ENCODE results near the gene UBE2O. TPM values are rescaled to one million over a fixed set of nuclear protein-coding genes. Genes with fewer than 3 reads are reported as not detected.

The UBE2O gene
- total RNA-seq, 1 donor from 2014 or later, result 30.3 TPM

DNA sequence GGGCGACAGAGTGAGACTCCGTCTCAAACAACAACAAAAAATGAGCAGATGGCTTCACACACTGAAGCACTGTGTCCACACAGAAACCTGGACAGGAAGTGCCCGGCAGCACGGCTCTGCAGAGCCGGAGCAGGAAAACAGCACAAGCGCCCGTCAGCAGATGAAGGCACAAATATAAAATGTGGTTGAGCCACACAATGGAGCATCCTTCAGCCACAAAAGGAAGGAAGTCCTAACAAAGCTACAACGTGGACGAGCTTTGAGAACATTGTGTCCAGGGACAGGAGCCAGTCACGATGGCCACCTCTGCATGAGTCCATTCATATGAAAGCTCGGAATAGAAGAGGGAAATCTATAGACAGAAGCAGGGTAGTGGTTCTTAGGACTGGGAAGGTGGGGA is 32.6 kb upstream of the UBE2O start:
- no peak for DNase-seq (ENCODE audit: low spot score)

DNA sequence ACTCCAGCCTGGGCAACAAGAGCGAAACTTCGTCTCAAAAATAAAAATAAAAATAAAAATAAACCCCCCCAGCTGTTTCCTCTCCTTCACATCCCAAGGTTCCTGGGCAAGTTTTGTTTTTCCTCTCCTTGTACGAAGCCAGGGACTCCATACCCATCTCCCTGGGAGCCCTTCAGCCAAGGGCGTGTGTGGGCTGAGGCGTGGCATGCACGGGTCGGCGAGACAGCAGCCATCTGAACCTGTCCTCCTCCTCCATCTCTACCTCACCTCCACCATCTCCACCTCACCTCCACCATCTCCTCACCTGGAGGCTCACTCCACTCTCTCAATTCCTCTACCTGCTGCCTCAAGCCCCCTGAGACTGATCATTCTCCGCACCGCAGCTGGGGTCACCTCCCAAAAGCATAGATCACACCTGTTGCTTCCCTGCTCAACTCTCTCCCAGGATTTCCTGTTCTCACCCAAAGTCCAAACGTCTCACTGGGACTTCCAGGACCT is 31.3 kb upstream of the UBE2O start:
- DNase-seq (ENCODE audit: low spot score), result no peak

DNA sequence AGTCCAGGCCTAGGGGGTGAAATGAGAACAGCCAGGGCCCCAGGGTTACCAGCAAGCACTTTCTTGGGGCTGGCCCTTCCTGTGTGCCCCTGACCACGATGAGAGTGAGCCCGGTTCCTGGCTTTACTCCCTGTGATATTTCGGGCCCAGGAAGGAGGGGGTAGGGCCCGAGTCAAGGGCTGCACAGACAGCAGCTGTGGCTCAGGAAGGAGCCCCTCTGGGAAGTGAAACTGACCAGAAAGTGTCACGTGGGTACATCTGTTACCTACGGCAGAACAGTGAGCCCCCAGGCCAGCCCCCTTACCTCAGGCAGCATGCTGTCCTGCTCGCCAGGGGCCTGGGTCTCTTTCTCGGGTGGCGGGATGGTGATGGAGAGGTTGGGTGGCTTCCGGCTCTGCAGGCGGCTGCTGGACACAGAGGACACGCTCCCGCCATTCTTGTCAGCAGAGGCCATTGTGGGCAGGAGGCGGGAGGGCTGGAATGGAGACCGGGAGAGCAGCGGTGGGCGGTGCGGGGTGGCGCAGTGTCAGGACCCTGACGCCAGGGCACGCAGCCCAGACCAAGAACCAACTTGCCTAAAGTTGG is 28.2 kb upstream of the UBE2O start:
- no peak for DNase-seq (ENCODE audit: low spot score)

DNA sequence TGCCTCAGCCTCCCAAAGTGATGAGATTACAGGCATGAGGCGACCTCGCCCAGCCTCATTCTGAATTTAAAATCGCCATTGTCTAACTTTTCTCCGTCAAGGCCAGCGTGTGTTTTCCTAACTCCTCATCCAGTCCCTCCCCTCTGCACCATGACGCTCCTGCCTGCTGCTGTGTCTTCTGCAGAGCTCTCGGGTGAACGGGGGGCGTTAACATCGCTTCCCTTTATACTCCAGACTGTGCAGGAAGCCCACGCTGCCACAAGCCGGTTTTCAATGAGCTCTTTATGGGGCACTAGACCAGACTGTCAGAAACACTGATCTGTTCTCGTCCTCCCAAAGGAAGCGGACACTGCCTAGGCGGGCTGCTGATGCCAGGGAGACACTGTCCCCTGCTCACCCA is 27.7 kb upstream of the UBE2O start:
- DNase-seq (ENCODE audit: low spot score), result no peak

DNA sequence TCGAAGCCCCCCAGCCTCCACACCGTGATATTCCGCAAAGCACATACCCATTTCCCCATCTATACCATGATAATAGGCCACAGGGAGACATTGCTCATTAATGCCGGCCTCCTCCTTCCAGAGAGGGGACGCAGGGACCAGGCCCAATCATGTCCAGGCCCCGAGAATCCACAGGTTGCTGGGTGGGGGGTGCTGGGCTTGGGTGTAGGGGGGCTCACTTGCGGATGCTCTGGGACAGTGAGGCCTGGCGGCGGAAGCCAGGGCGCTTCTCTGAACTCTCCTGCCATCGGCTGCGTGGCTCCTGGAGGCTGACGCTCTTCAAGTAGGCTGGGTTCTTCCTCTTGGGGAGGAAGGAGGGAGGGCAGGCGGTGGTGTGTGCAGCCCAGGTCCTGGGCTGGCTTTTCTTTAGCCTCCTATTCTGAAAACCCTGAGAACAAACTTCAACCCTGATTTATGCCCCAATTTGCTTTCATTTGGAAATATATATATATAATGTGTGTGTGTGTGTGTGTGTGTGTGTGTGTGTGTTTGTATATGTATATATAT is 26.6 kb upstream of the UBE2O start:
- DNase-seq (ENCODE audit: low spot score), result no peak

DNA sequence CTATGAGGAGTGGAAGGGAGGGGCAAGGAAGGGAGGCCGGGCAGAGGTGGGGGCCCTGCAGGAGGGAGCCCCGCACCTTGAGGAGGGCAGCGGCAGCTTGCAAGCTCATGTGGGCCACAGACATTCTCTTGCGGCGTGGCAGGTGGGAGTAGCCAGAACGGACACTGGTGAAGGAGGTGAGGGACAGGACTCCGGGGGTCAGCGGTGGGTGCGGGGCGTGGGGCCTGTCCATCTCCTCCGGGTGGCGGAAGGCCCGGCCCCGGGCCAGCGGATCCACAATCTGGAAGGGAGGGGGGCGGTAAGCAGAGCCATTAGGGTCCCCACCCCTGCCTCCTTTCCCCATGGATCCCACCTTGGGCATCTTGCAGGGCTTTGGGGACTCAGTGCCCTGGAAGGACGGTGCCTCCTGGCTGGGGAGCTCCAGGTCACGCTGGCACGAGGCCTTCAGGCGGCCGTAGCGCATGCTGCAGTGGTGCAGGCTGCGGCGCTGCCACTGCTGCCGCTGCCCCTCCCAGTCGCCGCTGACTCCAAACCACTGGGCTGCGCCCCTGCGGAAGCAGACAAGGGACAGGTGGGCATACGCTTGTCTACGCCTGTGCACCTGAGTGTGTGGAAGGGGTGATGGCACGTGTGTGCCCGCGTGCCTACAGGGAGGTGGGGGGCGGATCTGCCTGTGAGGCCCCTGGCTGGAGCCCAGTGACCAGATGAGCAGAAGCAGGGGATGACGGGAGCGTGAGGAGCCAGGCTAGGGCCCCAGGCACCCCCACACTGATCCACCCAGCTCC is 26.0 kb upstream of the UBE2O start:
- DNase-seq (ENCODE audit: low spot score), result no peak

DNA sequence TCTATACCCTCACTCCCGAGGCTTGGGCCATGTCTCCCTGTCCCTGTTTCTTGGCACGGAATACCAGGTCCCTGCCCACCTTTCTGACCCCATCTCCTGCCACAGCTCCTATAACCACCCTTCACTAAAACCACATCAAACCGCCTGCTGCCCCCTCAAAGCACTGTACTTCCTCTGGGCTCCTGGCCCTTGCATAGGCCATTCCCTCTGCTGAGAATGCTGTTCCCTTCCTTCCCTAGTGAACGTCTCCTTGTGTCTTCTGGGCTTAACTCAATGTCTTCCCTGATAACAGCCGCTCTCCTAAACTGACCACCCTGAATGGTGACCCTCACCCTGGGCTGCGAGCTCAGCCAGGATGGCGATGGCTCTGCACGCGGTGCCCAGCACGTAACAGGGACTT is 25.1 kb upstream of the UBE2O start:
- no peak for DNase-seq (ENCODE audit: low spot score)

DNA sequence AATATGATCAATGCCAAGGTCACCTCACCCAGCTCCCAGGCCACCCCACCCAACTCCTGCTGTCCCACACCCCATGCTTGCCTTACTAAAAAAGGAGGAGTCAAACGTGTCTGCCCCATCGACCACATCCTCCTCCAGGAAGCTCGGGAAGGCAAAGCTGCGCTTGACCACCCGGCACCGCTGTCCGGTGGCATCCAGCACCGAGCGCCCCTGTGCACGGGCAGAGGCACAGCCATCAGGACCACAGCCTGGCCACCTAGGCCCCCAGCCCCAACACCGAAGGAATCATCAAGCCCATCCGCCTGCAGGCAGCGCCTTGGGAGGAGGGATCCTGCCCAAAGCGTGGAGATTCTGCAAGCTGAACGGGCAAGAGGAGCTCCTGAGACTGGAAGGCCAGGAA is 24.6 kb upstream of the UBE2O start:
- DNase-seq (ENCODE audit: low spot score), result no peak

DNA sequence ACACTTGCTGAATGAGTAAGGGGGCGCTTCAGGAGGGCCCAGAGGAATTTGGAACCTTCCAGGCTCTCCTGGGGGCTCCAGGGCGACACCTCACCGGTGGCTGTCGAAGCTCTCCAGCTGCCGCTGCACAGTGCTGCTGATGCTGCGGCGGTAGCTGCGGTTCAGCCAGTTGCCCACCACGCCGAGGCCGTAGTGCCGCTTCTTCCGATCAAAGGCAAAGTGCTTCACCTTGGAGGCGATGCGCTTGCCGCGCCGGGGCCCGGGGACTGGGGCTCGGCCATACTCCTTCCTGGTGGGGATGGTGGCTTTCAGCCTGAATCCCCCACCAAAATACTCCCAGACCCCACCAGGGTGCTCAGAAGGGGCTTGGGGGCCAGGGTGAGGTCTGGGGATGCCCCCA is 23.8 kb upstream of the UBE2O start:
- no peak for DNase-seq (ENCODE audit: low spot score)

DNA sequence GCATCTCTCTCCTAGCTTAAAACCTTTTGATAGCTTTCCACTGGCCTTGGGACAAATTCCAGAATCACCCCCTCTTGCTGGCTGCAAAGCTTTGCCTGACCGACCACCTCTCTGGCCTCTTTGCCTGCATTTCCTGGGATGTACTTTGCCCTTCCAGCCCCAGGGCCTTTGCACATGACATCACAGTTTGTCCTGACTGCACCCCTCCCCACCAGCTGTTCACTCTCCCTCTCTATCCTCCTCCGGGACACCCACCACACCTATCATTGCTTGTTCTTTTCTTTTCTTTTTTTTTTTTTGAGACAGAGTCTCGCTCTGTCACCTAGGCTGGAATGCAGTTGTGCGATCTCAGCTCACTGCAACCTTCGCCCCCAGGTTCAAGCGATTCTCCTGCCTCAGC is 22.4 kb upstream of the UBE2O start:
- DNase-seq (ENCODE audit: low spot score), result no peak

DNA sequence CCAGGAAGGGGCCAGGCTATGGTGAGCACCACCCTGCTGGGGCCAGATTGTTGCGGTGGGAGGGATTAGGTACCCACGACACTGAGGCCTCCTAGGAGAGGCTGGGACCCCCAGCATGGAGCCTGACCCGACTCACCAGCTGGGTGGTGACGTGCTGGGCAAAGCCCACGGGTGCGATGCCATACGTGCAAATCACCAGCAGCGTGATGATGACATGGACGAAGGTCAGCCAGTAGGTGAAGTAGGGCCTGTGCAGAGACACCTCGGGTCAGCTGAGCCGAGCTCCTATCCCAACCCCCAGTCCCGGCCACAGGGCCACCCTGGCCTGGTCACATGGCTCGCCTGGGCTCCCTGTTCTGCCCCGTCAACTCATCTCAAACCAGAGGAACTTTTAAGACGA is 21.9 kb upstream of the UBE2O start:
- DNase-seq (ENCODE audit: low spot score), result no peak

DNA sequence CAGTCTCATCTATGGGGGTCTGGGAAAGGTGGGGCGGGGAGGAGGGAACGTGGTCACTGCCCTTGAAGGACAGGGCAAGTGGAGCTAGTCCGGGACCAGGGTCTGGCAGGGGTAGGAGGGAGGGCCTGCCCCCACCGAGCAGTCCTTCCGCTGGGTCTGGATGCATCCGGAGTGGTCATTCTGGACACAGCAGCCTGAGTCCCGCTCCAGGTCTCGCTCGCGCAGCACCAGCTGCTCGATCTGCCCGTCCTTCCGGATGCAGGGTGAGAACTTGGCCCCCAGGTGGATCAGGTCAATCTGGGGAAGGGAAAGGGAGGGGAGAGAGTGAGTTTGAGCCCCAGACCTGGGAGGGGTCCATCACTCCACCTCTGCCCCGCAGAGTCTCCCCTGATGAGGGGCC is 21.3 kb upstream of the UBE2O start:
- no peak for DNase-seq (ENCODE audit: low spot score)

DNA sequence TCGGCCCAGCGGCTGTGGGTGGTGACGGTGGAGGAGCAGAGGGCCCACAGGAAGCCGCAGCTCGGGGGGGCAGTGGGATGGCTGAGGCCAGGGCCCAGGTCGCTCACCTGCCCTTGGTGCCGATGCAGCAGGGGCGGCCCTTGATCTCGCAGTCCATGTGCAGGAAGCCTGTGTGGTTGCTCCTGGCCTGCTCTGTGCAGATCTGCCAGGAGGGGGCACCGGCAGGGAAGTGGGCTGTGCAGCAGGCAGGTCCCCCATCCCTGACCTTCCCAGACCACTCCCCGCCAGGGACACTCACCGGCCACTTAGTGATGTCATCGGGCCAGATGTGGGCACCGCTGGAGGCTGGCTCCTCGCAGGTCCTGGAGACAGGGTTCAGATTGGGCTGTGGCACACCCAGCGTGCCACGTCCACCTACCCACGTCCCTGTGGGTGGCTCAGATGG is 20.6 kb upstream of the UBE2O start:
- no peak for DNase-seq (ENCODE audit: low spot score)

DNA sequence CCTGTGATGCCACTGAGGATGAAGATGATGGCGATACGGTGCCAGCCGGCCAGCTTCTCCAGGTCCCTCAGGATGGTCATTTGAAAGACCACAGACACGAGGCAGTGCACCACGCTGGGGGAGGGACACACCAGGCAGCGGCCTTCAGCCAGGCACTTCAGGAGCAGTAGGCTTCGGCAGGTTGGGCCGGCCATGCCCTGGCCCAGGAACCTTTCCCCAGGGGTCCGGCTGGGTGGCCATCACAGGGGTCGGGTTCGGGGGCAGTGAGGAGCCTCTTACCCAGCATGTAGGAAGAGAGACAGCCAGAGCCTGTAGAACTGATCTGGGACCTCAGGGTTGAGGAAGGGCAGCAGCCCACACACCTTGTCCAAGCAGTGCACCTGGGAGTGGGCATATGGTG is 19.8 kb upstream of the UBE2O start:
- no peak for DNase-seq (ENCODE audit: low spot score)

DNA sequence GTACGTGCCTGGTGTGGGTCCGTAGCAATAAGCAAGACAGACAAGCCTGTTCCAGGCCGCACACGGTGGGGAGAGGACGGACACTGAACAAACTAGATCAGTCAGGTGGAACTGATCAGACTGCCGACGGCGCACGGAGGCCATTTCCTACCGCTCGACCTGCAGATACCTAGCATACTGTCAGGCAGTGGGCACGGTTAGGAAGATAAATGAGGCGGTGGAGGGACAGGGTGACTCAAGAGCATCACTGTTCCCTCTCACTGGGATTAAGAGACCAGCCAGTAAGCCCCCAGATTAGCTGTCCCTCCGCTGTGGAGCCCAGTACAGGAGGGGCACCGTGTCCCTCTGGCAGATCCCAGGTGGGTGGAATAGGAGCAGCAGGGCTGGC is 19.3 kb upstream of the UBE2O start:
- DNase-seq (ENCODE audit: low spot score), result no peak

DNA sequence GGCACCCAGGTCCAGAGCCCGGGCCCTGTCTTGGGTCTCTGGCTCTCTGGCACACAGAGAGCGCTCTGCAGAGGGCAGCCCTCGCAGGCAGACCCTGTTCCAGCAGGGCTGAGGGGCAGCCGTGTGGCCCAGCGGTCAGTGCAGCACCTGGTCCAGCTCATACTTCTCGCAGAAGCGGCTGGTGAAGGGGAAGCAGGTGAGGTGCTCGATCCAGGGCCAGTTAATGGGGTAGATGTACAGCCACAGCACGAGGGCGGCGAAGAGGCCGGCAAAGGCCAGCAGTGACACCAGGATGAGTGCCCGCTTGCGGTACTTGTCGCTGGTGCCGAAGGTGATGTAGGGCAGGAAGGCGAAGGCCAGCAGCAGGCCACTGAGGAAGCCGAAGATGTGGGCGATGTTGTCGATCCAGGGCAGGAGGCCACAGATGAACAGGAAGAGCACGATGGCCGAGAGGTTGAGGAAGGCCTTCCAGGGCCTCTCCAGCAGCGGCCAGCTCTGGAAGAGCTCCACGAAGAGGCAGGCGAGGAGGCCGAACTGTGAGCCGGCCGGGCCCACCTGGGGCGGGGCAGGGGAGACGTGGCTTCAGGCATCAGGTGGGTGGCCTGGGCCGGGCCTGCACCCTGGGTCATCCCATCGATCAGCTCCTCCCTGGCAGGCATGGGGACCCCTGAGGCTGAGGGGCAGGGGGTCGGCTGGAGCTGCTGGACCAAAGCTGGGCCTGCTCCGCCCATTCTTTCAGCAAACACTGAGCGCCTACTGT is 18.7 kb upstream of the UBE2O start:
- DNase-seq (ENCODE audit: low spot score), result no peak

DNA sequence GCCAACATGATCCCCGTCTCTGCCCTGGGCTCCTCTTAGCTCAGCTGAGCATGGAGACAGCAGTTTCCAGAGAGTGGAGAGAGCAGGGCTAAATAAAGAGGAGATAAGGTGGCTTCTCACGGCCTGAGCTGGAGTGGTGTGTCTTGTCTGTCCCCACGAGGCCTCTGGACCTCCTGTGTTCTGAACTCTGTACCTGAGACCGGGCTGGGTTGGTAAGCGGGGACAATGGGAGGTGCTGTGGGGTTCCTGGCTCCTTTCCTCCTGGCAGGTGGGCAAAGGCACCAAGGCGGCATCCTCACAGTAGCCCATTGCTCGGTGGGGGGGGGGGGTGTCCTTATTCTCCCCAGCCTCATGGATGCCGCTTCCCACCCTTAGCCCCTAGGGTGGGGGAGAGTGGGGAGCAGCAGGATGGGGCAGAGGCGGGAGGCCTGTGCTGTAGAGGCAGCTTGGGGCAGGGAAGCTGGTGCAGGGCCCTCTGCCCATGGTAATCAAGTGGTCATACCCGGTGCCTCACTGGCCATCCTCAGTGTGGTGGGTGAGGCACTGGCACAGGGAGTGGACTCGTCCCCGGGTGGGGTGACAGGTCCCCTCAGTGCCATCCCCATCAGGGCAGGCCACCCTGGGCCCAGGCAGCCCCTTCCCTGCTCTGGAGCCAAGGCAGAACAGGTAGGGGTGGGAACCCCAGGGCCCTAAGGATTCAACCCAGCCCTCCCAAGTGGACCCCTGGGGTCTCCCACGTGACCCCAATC is 17.2 kb upstream of the UBE2O start:
- DNase-seq (ENCODE audit: low spot score), result no peak

DNA sequence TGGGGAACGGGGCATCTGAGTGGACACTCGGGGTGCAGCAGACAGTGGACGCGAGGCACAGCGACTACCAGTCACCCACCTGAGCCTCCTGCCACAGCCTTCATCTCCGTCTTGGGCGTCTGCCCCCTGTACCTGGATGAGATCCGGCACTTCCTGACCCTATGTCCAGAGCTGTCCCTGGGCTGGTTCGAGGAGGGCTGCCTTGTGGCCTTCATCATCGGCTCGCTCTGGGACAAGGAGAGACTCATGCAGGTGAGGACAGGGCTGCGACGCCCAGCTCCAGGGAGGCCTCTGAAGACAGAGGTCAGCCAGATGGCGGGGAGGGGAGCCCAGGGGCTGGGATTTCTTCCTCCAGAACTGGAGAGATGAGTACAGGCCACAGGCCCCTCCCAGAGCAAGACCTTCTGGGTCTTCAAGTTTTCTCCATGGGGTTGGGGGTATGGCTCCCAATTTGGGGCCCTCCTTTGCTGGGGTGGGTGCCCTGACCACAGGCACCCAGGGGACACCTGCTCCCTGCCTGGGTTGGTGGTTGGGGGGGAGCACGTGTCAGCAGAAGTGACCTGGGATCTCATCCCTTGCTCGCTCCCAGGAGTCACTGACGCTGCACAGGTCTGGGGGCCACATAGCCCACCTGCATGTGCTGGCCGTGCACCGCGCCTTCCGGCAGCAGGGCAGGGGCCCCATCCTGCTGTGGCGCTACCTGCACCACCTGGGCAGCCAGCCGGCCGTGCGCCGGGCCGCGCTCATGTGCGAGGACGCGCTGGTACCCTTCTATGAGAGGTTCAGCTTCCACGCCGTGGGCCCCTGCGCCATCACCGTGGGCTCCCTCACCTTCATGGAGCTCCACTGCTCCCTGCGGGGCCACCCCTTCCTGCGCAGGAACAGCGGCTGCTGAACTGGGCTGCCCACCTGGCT is 16.4 kb upstream of the UBE2O start:
- DNase-seq (ENCODE audit: low spot score), result no peak

DNA sequence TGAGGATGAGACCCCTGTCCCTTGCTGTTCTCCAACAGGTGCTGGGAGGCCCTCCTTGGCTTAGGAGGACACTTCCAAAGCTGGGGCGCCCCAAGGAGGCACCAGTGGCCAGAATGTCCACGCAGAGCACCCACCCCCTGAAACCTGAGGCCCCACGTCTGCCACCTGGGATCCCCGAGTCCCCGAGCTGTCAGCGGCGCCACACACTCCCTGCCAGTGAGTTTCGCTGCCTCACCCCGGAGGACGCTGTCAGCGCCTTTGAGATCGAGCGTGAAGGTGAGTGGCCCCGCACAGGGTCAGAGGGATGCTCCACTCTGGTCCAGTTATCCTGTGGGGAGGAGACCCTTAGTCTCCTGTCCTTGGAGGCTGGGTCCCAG is 15.7 kb upstream of the UBE2O start:
- DNase-seq (ENCODE audit: low spot score), result no peak

DNA sequence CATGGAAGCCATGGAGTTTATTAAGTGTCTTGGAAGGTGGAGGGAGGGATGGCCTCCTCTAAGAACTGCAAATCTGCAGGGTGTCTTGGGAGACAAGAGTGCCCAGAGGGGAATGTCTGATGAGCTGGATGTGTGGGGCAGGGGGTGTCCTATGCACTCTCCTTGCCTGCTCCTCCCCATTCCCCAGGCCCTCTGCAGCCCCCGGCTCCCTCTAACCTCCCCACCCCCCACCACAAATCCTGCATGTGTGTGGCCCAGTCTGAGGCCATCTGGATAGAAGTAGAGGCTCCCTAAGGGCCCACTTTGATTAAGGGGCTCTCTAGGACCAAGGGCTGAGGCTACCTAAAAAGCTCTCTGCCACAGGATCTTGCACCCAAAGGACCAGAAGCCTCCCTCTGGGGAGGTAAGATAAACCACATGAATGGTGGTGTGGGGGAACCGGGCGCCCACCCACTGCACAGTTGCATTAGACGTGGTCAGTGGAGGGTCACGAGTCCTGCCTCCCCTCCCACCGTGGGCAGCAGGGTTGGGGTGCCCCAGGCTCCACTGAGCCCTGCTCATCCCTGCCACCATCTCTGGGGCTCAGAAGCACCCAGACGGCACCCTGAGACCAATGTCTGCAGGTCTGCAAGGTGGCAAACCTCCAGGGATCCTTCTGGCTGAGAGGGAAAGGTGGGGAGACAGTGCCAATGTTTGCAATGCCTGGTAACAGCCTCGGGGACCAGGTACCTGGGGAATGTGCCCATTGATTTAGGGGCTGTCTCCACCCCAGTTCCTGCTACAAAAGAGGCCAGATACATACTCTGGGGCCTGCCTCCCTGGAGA is 15.1 kb upstream of the UBE2O start:
- DNase-seq (ENCODE audit: low spot score), result no peak
